HCT116 (cell line): Measurements from ENCODE around the gene ATP8B3. TPM values are rescaled to one million over a fixed set of nuclear protein-coding genes. Genes with fewer than 3 reads are reported as not detected.

Experiments
- ATAC-seq: fragments of 200-7000 bp; cut with Tn5 transposase; 2 replicates; pipeline ENCODE4 v1.9.1; 2020; ENCODE audit warnings: mild to moderate bottlenecking, moderate library complexity
- BruUV-seq: library from RNA; stranded (reverse); fragments of 400-500 nt; replicated peaks from 2 replicates; lab custom pipeline; 2021; lab: Mats Ljungman, UMichigan
- CTCF ChIA-PET: fragments of 300-600 bp; sonication (Branson Sonifier 250); formaldehyde crosslinking; loops from one replicate; lab custom pipeline; 2021; ENCODE audit warnings: antibody characterized with exemption; lab: Charles Lee
- POLR2A ChIA-PET: fragments of 300-600, 350-600 bp; sonication (Branson Sonifier 250); formaldehyde crosslinking; loops from one replicate; lab custom pipeline; 2021; ENCODE audit warnings: antibody characterized with exemption; lab: Charles Lee
- RAD21 ChIA-PET, 2 experiments: fragments of 300-600 bp; sonication (Branson Sonifier 250); formaldehyde crosslinking; loops; one replicate each; lab custom pipeline; 2023; ENCODE audit warnings: low total read pairs in 2 of 2; ENCODE audit not compliant: uncharacterized antibody in 2 of 2, unreplicated experiment in 2 of 2, low non-redundant PET in 1 of 2; lab: Charles Lee
- DNase-seq: peaks from one replicate; pipeline ENCODE4 v3.0.0-alpha.2; 2010; ENCODE audit warnings: low read depth, low spot score
- H2AFZ ChIP-seq: fragments of 200-600 bp; shearing (Covaris generic), sonication (generic); 2 replicates; pipeline ENCODE4 v1.6.1; 2017; ENCODE audit warnings: low read depth, mixed run types, mixed read lengths, antibody characterized with exemption, low read length; ENCODE audit not compliant: poor library complexity, severe bottlenecking
- H3K27ac ChIP-seq: 2 replicates; pipeline ENCODE4 v1.5.1; 2012; ENCODE audit warnings: low read depth, low read length
- H3K27me3 ChIP-seq: fragments of 200-600 bp; sonication (generic); 2 replicates; pipeline ENCODE4 v1.6.1; 2016; ENCODE audit warnings: mixed run types, low read length, mixed read lengths; ENCODE audit not compliant: insufficient read depth
- H3K36me3 ChIP-seq, 2 experiments: fragments of 200-500 bp in 1 of 2; fragments of 200-600 bp in 1 of 2; sonication (Bioruptor generic) in 1 of 2; sonication (generic) in 1 of 2; 2 replicates each; pipeline versions ENCODE4 v1.5.1 to v1.6.1; 2014 to 2016; ENCODE audit warnings: low read length in 2 of 2, inconsistent platforms in 1 of 2, mixed read lengths in 1 of 2, mixed run types in 1 of 2; ENCODE audit not compliant: insufficient read depth in 2 of 2, control insufficient read depth in 1 of 2
- H3K4me1 ChIP-seq, 2 experiments: fragments of 200-600 bp in 1 of 2; sonication (generic) in 1 of 2; 2 replicates each; pipeline versions ENCODE4 v1.5.1 to v1.6.1; 2012 to 2017; ENCODE audit warnings: low read length in 2 of 2, inconsistent platforms in 1 of 2, mild to moderate bottlenecking in 1 of 2, mixed read lengths in 1 of 2, mixed run types in 1 of 2, moderate library complexity in 1 of 2; ENCODE audit not compliant: insufficient read depth in 2 of 2, control insufficient read depth in 1 of 2
- H3K4me2 ChIP-seq: fragments of 200-600 bp; sonication (generic); 2 replicates; pipeline ENCODE4 v1.6.1; 2017; ENCODE audit warnings: mixed run types, low read length, mixed read lengths
- H3K4me3 ChIP-seq, 2 experiments: fragments of 200-600 bp in 1 of 2; sonication (generic) in 1 of 2; replicated peaks in 1 of 2; 2 replicates each; pipeline ENCODE4 v1.5.1; 2011 to 2016; ENCODE audit warnings: low read length in 2 of 2, control low read depth in 1 of 2, low read depth in 1 of 2, mild to moderate bottlenecking in 1 of 2, mixed read lengths in 1 of 2, mixed run types in 1 of 2
- H3K79me2 ChIP-seq: fragments of 200-600 bp; sonication (generic); 2 replicates; pipeline ENCODE4 v1.6.1; 2017; ENCODE audit warnings: mild to moderate bottlenecking, mixed run types, low read length, moderate library complexity, mixed read lengths; ENCODE audit not compliant: insufficient read depth
- H3K9ac ChIP-seq: fragments of 200-600 bp; sonication (generic); 2 replicates; pipeline ENCODE4 v1.6.1; 2016; ENCODE audit warnings: low read length, mixed read lengths
- H3K9me2 ChIP-seq: fragments of 200-600 bp; sonication (generic), shearing (Covaris generic); 2 replicates; pipeline ENCODE4 v1.6.1; 2017; ENCODE audit warnings: mixed run types, mild to moderate bottlenecking, moderate library complexity; ENCODE audit not compliant: insufficient read depth
- H3K9me3 ChIP-seq, 2 experiments: fragments of 200-500 bp in 1 of 2; fragments of 200-600 bp in 1 of 2; sonication (Bioruptor generic) in 1 of 2; sonication (generic) in 1 of 2; 2 replicates each; pipeline ENCODE4 v1.6.1; 2014 to 2017; ENCODE audit warnings: low read length in 2 of 2, mixed read lengths in 2 of 2, inconsistent platforms in 1 of 2, low read depth in 1 of 2, mild to moderate bottlenecking in 1 of 2, mixed run types in 1 of 2, moderate library complexity in 1 of 2; ENCODE audit not compliant: control insufficient read depth in 1 of 2, insufficient read depth in 1 of 2
- H4K20me1 ChIP-seq: fragments of 200-600 bp; sonication (generic), shearing (Covaris generic); 2 replicates; pipeline ENCODE4 v1.6.1; 2017; ENCODE audit warnings: mixed run types, mild to moderate bottlenecking, moderate library complexity; ENCODE audit not compliant: insufficient read depth
- CBX3 ChIP-seq: IDR thresholded peaks from 2 replicates; pipeline ENCODE4 v1.6.1; 2012; ENCODE audit warnings: low read depth
- CEBPB ChIP-seq: IDR thresholded peaks from 2 replicates; pipeline ENCODE4 v1.6.1; 2012; ENCODE audit warnings: low read depth
- CTCF ChIP-seq, 3 experiments: fragments of 200-600 bp in 1 of 3; sonication (generic) in 1 of 3; IDR thresholded peaks in 2 of 3; conservative IDR thresholded peaks in 1 of 3; 2 replicates each; pipeline ENCODE4 v1.5.1; 2012 to 2017; ENCODE audit warnings: low read depth in 2 of 3, low read length in 2 of 3, antibody characterized with exemption in 1 of 3, borderline replicate concordance in 1 of 3, control low read depth in 1 of 3, mild to moderate bottlenecking in 1 of 3, mixed read lengths in 1 of 3, mixed run types in 1 of 3, moderate library complexity in 1 of 3; ENCODE audit not compliant: insufficient read depth in 1 of 3
- EGR1 ChIP-seq: IDR thresholded peaks from 2 replicates; pipeline ENCODE4 v1.6.1; 2012; ENCODE audit warnings: low read depth
- FOSL1 ChIP-seq: IDR thresholded peaks from 2 replicates; pipeline ENCODE4 v1.6.1; 2012; ENCODE audit warnings: low read depth
- JUND ChIP-seq: IDR thresholded peaks from 2 replicates; pipeline ENCODE4 v1.6.1; 2012
- MAX ChIP-seq: IDR thresholded peaks from 2 replicates; pipeline ENCODE4 v1.6.1; 2012
- POLR2AphosphoS5 ChIP-seq: IDR thresholded peaks from 2 replicates; pipeline ENCODE4 v1.6.1; 2011; ENCODE audit warnings: mild to moderate bottlenecking, low read depth, low read length, moderate library complexity
- RAD21 ChIP-seq: IDR thresholded peaks from 2 replicates; pipeline ENCODE4 v1.6.1; 2012; ENCODE audit warnings: low read depth, mild to moderate bottlenecking
- REST ChIP-seq: IDR thresholded peaks from 2 replicates; pipeline ENCODE4 v1.6.1; 2012; ENCODE audit warnings: low read depth
- SIN3A ChIP-seq: IDR thresholded peaks from 2 replicates; pipeline ENCODE4 v1.6.1; 2012; ENCODE audit warnings: low read depth
- SP1 ChIP-seq: IDR thresholded peaks from 2 replicates; pipeline ENCODE4 v1.6.1; 2012; ENCODE audit warnings: low read depth
- SRF ChIP-seq: IDR thresholded peaks from 2 replicates; pipeline ENCODE4 v1.6.1; 2012; ENCODE audit warnings: low read depth
- ZBTB33 ChIP-seq: IDR thresholded peaks from 2 replicates; pipeline ENCODE4 v1.6.1; 2011; ENCODE audit warnings: mild to moderate bottlenecking, low read length, moderate library complexity; ENCODE audit not compliant: insufficient replicate concordance; ENCODE audit errors: extremely low read depth
- ZFX ChIP-seq: fragments of 450-650 bp; IDR thresholded peaks from 2 replicates; pipeline ENCODE4 v1.6.1; 2017
- ZNF274 ChIP-seq: fragments of 200-500 bp; sonication (Bioruptor generic); IDR thresholded peaks from 2 replicates; pipeline ENCODE4 v1.6.1; 2014; ENCODE audit warnings: mild to moderate bottlenecking, low read depth, low read length, inconsistent platforms
- intact Hi-C: fragments of 100-400 bp; cut with micrococcal nuclease; formaldehyde crosslinking; loops from 2 replicates; pipeline ENCODE4 v1.10.0; 2022
- total RNA-seq: library from RNA; stranded (reverse); gene quantifications from one replicate; pipeline ENCODE4 v1.2.1, GENCODE V29; 2021; ENCODE audit not compliant: unreplicated experiment

The ATP8B3 gene
- total RNA-seq, 1 experiment from 2014 or later: 17.0 TPM

- no peaks in the 10 kb centered on the region for H3K27me3 ChIP-seq
- intact Hi-C loops: no loop called here
Observed at GRCh38 chr19:1762243-1763117, 49.6 kb downstream of the ATP8B3 start.

More at GRCh38 chr19:1762243-1763117, 49.6 kb downstream of the ATP8B3 start:
- BruUV-seq: no TSS peak
- ATAC-seq (no peak), DNase-seq (no peak)
- Histone ChIP-seq H2AFZ (no peak overlapping the region), H4K20me1 (no peaks in the 10 kb centered on the region), H3K27ac (no peak overlapping the region), H3K79me2 (peaks cover 86% of the 10 kb centered on the region), H3K4me2 (no peak overlapping the region), H3K4me3 (no peak overlapping the region), H3K9me2 (no peaks in the 10 kb centered on the region), H3K4me1 (peaks cover 9 to 40% of the 10 kb centered on the region in 2 experiments; a peak in 3 of 4 replicates), H3K36me3 (peaks cover 2 to 6% of the 10 kb centered on the region in 2 experiments; a peak in 1 of 4 replicates), H3K9ac (no peak overlapping the region), H3K9me3 (no peaks in the 10 kb centered on the region)
- ChIA-PET CTCF (no interaction called here), RAD21 (no interaction called here), POLR2A (interaction anchor here (0.7 kb wide), 1 partner anchor 47 kb away, joined by 6 read pairs; no protein-coding TSS in a partner anchor)
- TF ChIP-seq RAD21 (no peak), CTCF (IDR thresholded peaks at IDR 0.05 in 2 of 3, conservative IDR thresholded peaks at IDR 0.05 in 1 of 3; ENCODE audit: borderline replicate concordance in 1 of 3, insufficient read depth in 1 of 3, low read depth in 2 of 3, low read length in 2 of 3) (no peak), CBX3 (no peak), EGR1 (no peak), JUND (no peak), SRF (no peak), MAX (no peak), REST (no peak), FOSL1 (no peak), ZBTB33 (no peak), SIN3A (no peak), POLR2AphosphoS5 (no peak), ZNF274 (no peak), CEBPB (no peak), SP1 (no peak), ZFX (no peak)
